Posterior vena cava (tissue), 2 donors: ENCODE measurements around the gene IL17RD. TPM values are rescaled to one million over a fixed set of nuclear protein-coding genes. Genes with fewer than 3 reads are reported as not detected.

ENCODE experiments used
- DNase-seq: peaks from one replicate; pipeline ENCODE4 v3.0.0-alpha.2; 2020; ENCODE audit warnings: low spot score
- intact Hi-C, 2 donors: fragments of 100-400 bp; cut with DNase I; formaldehyde crosslinking; loops; one replicate each; pipeline versions ENCODE4 v1.14.1 to v1.14.2; 2022 to 2023
- total RNA-seq, 2 donors: library from RNA; stranded (reverse); fragmentation: NEBNext Ultra II Directional; extraction: Animal tissue kit (Norgen Biotek cat#: 25700); gene quantifications; one replicate each; pipeline ENCODE4 v1.2.1, GENCODE V29; 2021
- donor health status: DM: yes; HTN: yes; CAD: no.
- donor health status: DM: yes; HTN: yes; CAD: no.

IL17RD gene
- total RNA-seq, 2 donors from 2014 or later, result 17.9 to 22.9 TPM

GRCh38 chr3:57057351-57057750 is 107.8 kb downstream of the IL17RD start:
- DNase-seq, result no peak
- intact Hi-C loops, result no loop called here

GRCh38 chr3:57053122-57053521 is 112.0 kb downstream of the IL17RD start:
- intact Hi-C loops, result no loop called here
- no peak for DNase-seq

GRCh38 chr3:57052662-57053061 is 112.5 kb downstream of the IL17RD start:
- no peak for DNase-seq
- intact Hi-C loops, result no loop called here

- DNase-seq, result peak; percentile 34
- intact Hi-C loops, result no loop called here
Observed at GRCh38 chr3:57048728-57049127, 116.4 kb downstream of the IL17RD start.

GRCh38 chr3:57048052-57048671 is 117.0 kb downstream of the IL17RD start:
- DNase-seq, result peak; percentile 87

GRCh38 chr3:57046101-57046765 is 118.9 kb downstream of the IL17RD start:
- DNase-seq, result no peak
- intact Hi-C loops, result no loop called here

More at GRCh38 chr3:57048052-57048671, 117.0 kb downstream of the IL17RD start:
- intact Hi-C loops, result no loop called here

GRCh38 chr3:57043518-57043917 is 121.6 kb downstream of the IL17RD start:
- intact Hi-C loops, result no loop called here
- no peak for DNase-seq

GRCh38 chr3:57041674-57042073 is 123.5 kb downstream of the IL17RD start:
- peak; percentile 73 for DNase-seq

More at GRCh38 chr3:57041674-57042073, 123.5 kb downstream of the IL17RD start:
- intact Hi-C loops, result no loop called here

Other genes starting within 250 kb of the IL17RD start
- not detected for gene SPATA12, start 104.7 kb downstream of the IL17RD start, total RNA-seq
- under 1 TPM; 0.62 to 0.83 TPM for gene HESX1, start 34.6 kb upstream of the IL17RD start, total RNA-seq
- gene APPL1, start 62.4 kb upstream of the IL17RD start, total RNA-seq, result 10 to 100 TPM; 43.5 to 50.6 TPM
- not detected for gene ASB14, start 127.3 kb upstream of the IL17RD start, total RNA-seq